ENCODE data around the gene IRF4. TPM values are rescaled to one million over a fixed set of nuclear protein-coding genes. Genes with fewer than 3 reads are reported as not detected.

The IRF4 gene
- total RNA-seq, 2 experiments from 2014 or later = 16.9 to 20.8 TPM

DNA sequence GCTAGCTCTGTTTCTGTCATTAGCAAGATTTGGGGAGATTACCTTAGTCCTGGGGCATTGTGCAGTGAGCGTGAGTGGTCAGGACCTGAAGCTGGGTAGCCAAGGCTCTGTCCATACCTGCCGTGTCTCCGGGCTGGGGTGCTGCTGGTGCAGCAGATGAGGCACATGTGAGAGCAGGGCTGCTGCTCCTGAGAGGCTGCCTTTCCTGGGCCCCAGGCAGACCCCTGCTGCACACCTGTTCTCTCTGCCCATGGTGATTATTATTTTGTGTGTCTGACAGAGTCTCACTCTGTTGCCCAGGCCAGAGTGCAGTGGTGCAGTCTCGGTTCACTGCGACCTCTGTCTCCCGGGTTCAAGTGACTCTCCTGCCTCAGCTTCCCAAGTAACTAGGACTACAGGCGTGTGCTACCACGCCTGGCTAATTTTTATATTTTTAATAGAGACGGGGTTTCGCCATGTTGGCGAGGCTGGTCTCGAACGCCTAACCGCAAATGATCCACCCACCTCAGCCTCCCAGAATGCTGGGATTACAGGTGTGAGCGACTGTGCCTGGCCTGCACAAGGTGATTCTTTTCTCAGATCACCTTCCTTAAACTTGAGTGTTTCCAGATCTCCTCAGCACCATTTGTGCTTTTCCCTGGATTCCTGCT, 36.8 kb upstream of the IRF4 start:
- H3K9me3 Mint-ChIP-seq = no peaks in the 10 kb centered on the region
- H3K27me3 ChIP-seq (ENCODE audit: control insufficient read depth in 1 of 2, insufficient read depth in 2 of 2, low read length in 2 of 2) = no peaks in the 10 kb centered on the region
- ATAC-seq (ENCODE audit: poor library complexity) (no peak), DNase-seq (no peak)
- no peak overlapping the region for H3K4me3 ChIP-seq (ENCODE audit: low read length)
- H3K4me1 ChIP-seq (ENCODE audit: insufficient read depth, low read length) = no peaks in the 10 kb centered on the region
- no peaks in the 10 kb centered on the region for H3K27me3 Mint-ChIP-seq
- no peak overlapping the region for H3K27ac Mint-ChIP-seq
- no peak overlapping the region for H3K27ac ChIP-seq (ENCODE audit: low read depth in 1 of 2, low read length in 2 of 2)
- H3K36me3 ChIP-seq (ENCODE audit: insufficient read depth, low read length) = no peaks in the 10 kb centered on the region
- no peak overlapping the region for H3K4me3 Mint-ChIP-seq
- H3K36me3 Mint-ChIP-seq (ENCODE audit: low read depth) = peaks cover 21% of the 10 kb centered on the region
- POLR2A ChIA-PET = interaction anchor here (1.1 kb wide), 1 partner anchor 62 kb away, joined by 3 read pairs; no protein-coding TSS in a partner anchor
- CTCF ChIA-PET = no interaction called here
- intact Hi-C loops (cut with DNase I, micrococcal nuclease) = no loop called here
- peaks cover 0 to 67% of the 10 kb centered on the region in 2 experiments for H3K9me3 ChIP-seq (ENCODE audit: control insufficient read depth in 1 of 2, insufficient read depth in 1 of 2, low read length in 2 of 2)
- H3K4me1 Mint-ChIP-seq (ENCODE audit: low read depth) = no peaks in the 10 kb centered on the region
- TF ChIP-seq, protein P1, sequence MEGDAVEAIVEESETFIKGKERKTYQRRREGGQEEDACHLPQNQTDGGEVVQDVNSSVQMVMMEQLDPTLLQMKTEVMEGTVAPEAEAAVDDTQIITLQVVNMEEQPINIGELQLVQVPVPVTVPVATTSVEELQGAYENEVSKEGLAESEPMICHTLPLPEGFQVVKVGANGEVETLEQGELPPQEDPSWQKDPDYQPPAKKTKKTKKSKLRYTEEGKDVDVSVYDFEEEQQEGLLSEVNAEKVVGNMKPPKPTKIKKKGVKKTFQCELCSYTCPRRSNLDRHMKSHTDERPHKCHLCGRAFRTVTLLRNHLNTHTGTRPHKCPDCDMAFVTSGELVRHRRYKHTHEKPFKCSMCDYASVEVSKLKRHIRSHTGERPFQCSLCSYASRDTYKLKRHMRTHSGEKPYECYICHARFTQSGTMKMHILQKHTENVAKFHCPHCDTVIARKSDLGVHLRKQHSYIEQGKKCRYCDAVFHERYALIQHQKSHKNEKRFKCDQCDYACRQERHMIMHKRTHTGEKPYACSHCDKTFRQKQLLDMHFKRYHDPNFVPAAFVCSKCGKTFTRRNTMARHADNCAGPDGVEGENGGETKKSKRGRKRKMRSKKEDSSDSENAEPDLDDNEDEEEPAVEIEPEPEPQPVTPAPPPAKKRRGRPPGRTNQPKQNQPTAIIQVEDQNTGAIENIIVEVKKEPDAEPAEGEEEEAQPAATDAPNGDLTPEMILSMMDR (IDR thresholded peaks at IDR 0.05) = no peak

DNA sequence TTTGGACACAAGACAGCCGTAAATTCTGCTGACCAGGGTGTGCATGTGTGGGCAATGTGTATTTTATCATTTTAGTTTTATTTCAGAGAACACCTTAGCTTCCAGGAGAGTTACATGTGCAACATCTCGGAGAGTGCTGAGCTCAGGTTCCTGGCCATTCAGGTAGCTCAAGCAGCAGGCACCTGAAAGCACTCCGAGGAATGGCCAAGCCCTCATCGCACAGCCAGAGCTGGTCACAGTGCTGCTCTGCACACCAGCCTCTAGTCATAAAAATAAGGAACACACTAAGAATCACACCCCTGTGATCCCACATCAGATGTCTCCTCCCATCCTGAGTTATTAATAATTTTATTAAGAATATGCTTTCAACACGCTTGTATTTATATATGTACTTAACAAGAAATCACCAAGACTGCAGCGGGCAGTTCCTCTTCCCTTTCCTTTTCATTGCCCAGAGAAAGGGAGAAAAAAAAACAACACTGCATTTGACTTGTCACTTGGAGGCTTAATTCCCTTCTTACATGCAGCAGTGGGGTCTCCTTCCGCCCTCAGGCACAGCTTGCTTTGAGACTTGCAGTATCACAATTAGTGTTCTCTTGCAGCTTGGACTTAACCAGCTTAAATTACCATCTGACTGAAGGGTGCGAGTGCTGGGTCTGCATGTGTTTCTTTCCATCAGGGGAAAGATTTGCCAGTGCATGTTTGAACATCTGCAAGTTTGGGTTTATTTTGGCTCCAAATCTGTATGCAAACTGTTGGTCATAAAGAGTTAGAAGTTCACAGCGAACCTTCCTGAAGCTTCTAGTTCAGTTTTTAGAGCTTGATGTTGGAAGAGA, 36.0 kb upstream of the IRF4 start:
- CTCF ChIA-PET = no interaction called here
- Mint-ChIP-seq H3K4me3 (no peak overlapping the region), H3K4me1 (ENCODE audit: low read depth) (no peaks in the 10 kb centered on the region), H3K36me3 (ENCODE audit: low read depth) (peaks cover 13% of the 10 kb centered on the region), H3K27ac (no peak overlapping the region), H3K9me3 (no peaks in the 10 kb centered on the region), H3K27me3 (no peaks in the 10 kb centered on the region)
- Histone ChIP-seq H3K27ac (ENCODE audit: low read depth in 1 of 2, low read length in 2 of 2) (no peak overlapping the region), H3K4me1 (ENCODE audit: insufficient read depth, low read length) (no peaks in the 10 kb centered on the region), H3K27me3 (ENCODE audit: control insufficient read depth in 1 of 2, insufficient read depth in 2 of 2, low read length in 2 of 2) (no peaks in the 10 kb centered on the region), H3K36me3 (ENCODE audit: insufficient read depth, low read length) (no peaks in the 10 kb centered on the region), H3K4me3 (ENCODE audit: low read length) (no peak overlapping the region), H3K9me3 (ENCODE audit: control insufficient read depth in 1 of 2, insufficient read depth in 1 of 2, low read length in 2 of 2) (peaks cover 0 to 69% of the 10 kb centered on the region in 2 experiments)
- POLR2A ChIA-PET = interaction anchor here (0.7 to 1.1 kb wide), 2 partner anchors 63 to 454 kb away, joined by 3 read pairs; no protein-coding TSS in a partner anchor
- ATAC-seq (ENCODE audit: poor library complexity) (no peak), DNase-seq (no peak)
- intact Hi-C loops (cut with DNase I, micrococcal nuclease) = no loop called here
- TF ChIP-seq, protein P1 (IDR thresholded peaks at IDR 0.05) = no peak

DNA sequence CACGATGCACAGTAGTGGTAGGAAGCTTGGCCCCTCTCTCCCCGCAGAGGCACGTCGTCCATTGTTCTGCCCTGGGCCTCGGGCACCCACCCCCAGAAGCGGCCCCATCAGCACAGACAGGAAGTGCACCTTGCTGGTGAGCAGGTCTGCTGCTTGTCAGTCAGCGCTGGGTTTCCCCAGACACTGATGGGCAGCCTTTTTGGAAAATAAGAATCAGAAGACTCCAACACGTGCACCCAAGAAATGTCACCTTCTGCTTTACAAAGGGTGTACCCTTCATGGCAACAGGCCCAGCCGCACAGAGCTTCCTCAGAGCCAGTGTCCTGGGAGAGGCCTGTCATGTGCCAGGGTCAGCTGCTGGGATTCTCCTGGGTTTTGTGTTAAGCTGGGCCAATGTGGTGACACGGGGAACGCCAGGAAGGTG, 34.7 kb upstream of the IRF4 start:
- H3K27ac ChIP-seq (ENCODE audit: low read depth in 1 of 2, low read length in 2 of 2) = no peak overlapping the region
- ATAC-seq (ENCODE audit: poor library complexity) = no peak

More for the DNA sequence above, 34.7 kb upstream of the IRF4 start:
- TF ChIP-seq, protein P1 (IDR thresholded peaks at IDR 0.05) = no peak
- Mint-ChIP-seq H3K27ac (no peak overlapping the region), H3K4me1 (ENCODE audit: low read depth) (no peaks in the 10 kb centered on the region), H3K4me3 (no peak overlapping the region), H3K36me3 (ENCODE audit: low read depth) (peaks cover under 1% of the 10 kb centered on the region), H3K27me3 (no peaks in the 10 kb centered on the region), H3K9me3 (no peaks in the 10 kb centered on the region)
- Histone ChIP-seq H3K36me3 (ENCODE audit: insufficient read depth, low read length) (no peaks in the 10 kb centered on the region), H3K4me3 (ENCODE audit: low read length) (no peak overlapping the region), H3K27me3 (ENCODE audit: control insufficient read depth in 1 of 2, insufficient read depth in 2 of 2, low read length in 2 of 2) (no peaks in the 10 kb centered on the region), H3K9me3 (ENCODE audit: control insufficient read depth in 1 of 2, insufficient read depth in 1 of 2, low read length in 2 of 2) (peaks cover 0 to 70% of the 10 kb centered on the region in 2 experiments), H3K4me1 (ENCODE audit: insufficient read depth, low read length) (no peaks in the 10 kb centered on the region)
- POLR2A ChIA-PET = no interaction called here
- CTCF ChIA-PET = no interaction called here
- DNase-seq = no peak
- intact Hi-C loops (cut with DNase I, micrococcal nuclease) = no loop called here
